MCF 10A (cell line): Measurements from ENCODE around the gene RCC2. TPM values are rescaled to one million over a fixed set of nuclear protein-coding genes. Genes with fewer than 3 reads are reported as not detected.
"Not testable (repeated sequence)": the region's sequence is repeated elsewhere in the genome, so short reads cannot be mapped to it uniquely, and the experiment has no call there.

Experiments
- BruUV-seq: library from RNA; stranded (reverse); fragments of 400-500 nt; replicated peaks from 2 replicates; lab custom pipeline; 2021; lab: Mats Ljungman, UMichigan
- CTCF ChIA-PET: fragments of 300-600 bp; sonication (Branson Sonifier 250); formaldehyde crosslinking; extraction: SDS; loops from one replicate; lab custom pipeline; 2021; ENCODE audit warnings: antibody characterized with exemption, inconsistent platforms; lab: Yijun Ruan, JAX
- POLR2A ChIA-PET: fragments of 300-600, 350-650 bp; sonication (Branson Sonifier 250); formaldehyde crosslinking; extraction: SDS; loops from one replicate; lab custom pipeline; 2020; ENCODE audit warnings: antibody characterized with exemption, inconsistent platforms; lab: Yijun Ruan, JAX
- DNase-seq: peaks from one replicate; pipeline ENCODE4 v3.0.0-alpha.2; 2018; ENCODE audit not compliant: unreplicated experiment
- H3K27ac Mint-ChIP-seq: one replicate; pipeline ENCODE4 v1.8.0; 2022; ENCODE audit warnings: mild to moderate bottlenecking, low read depth, mixed read lengths; ENCODE audit not compliant: unreplicated experiment
- H3K27me3 Mint-ChIP-seq: one replicate; pipeline ENCODE4 v1.8.0; 2022; ENCODE audit warnings: mixed read lengths; ENCODE audit not compliant: insufficient read depth, unreplicated experiment
- H3K36me3 Mint-ChIP-seq: one replicate; pipeline ENCODE4 v1.8.0; 2022; ENCODE audit warnings: mild to moderate bottlenecking, moderate library complexity, mixed read lengths; ENCODE audit not compliant: insufficient read depth, unreplicated experiment
- H3K4me1 Mint-ChIP-seq: one replicate; pipeline ENCODE4 v1.8.0; 2022; ENCODE audit warnings: mixed read lengths; ENCODE audit not compliant: insufficient read depth, unreplicated experiment
- H3K4me3 Mint-ChIP-seq: one replicate; pipeline ENCODE4 v1.8.0; 2022; ENCODE audit warnings: mild to moderate bottlenecking, moderate library complexity, mixed read lengths; ENCODE audit not compliant: unreplicated experiment
- H3K9me3 Mint-ChIP-seq: one replicate; pipeline ENCODE4 v1.8.0; 2022; ENCODE audit warnings: mixed read lengths; ENCODE audit not compliant: unreplicated experiment
- CTCF ChIP-seq: fragments of 200-600 bp; IDR thresholded peaks from one replicate; pipeline ENCODE4 v1.8.0; 2022; ENCODE audit warnings: antibody characterized with exemption, mild to moderate bottlenecking; ENCODE audit not compliant: unreplicated experiment
- intact Hi-C: fragments of 100-400 bp; cut with micrococcal nuclease; formaldehyde crosslinking; loops from 2 replicates; pipeline ENCODE4 v1.14.1; 2022
- total RNA-seq: library from RNA; stranded (reverse); gene quantifications from 2 replicates; pipeline ENCODE4 v1.2.3, GENCODE V29; 2022

RCC2 gene
- total RNA-seq, 1 experiment from 2014 or later: 107 TPM

- CTCF ChIA-PET: interaction anchor here (0.7 kb wide), 1 partner anchor 1855 kb away, joined by 5 read pairs; no protein-coding TSS in a partner anchor
- H3K27ac Mint-ChIP-seq: no peak overlapping the region
- no peak for DNase-seq
Observed at GRCh38 chr1:17414022-17414421, 25.5 kb downstream of the RCC2 start.

GRCh38 chr1:17412093-17412870 lies 27.2 kb downstream of the RCC2 start:
- Mint-ChIP-seq H3K27me3 (no peaks in the 10 kb centered on the region), H3K4me3 (no peak overlapping the region), H3K4me1 (no peaks in the 10 kb centered on the region), H3K27ac (peak overlapping the region; percentile 23), H3K36me3 (peaks cover 99% of the 10 kb centered on the region), H3K9me3 (no peaks in the 10 kb centered on the region)
- no peak for DNase-seq
- no peak for TF ChIP-seq CTCF
- POLR2A ChIA-PET: no interaction called here
- CTCF ChIA-PET: interaction anchor here (0.7 to 2.0 kb wide), 2 partner anchors 77 to 195 kb away, joined by 3 to 4 read pairs; no protein-coding TSS in a partner anchor
- intact Hi-C loops: no loop called here
- BruUV-seq: no TSS peak

More at GRCh38 chr1:17414022-17414421, 25.5 kb downstream of the RCC2 start:
- TF ChIP-seq CTCF: no peak
- Mint-ChIP-seq H3K27me3 (no peaks in the 10 kb centered on the region), H3K36me3 (peaks cover 99% of the 10 kb centered on the region), H3K4me1 (no peaks in the 10 kb centered on the region), H3K9me3 (no peaks in the 10 kb centered on the region), H3K4me3 (no peak overlapping the region)
- POLR2A ChIA-PET: no interaction called here
- intact Hi-C loops: no loop called here
- BruUV-seq: no TSS peak

GRCh38 chr1:17409391-17409811 lies 30.1 kb downstream of the RCC2 start:
- Mint-ChIP-seq H3K4me3 (no peak overlapping the region), H3K9me3 (no peaks in the 10 kb centered on the region), H3K4me1 (no peaks in the 10 kb centered on the region), H3K27me3 (no peaks in the 10 kb centered on the region), H3K27ac (no peak overlapping the region), H3K36me3 (peaks cover 82% of the 10 kb centered on the region)
- POLR2A ChIA-PET: no interaction called here
- TF ChIP-seq CTCF: no peak
- no peak for DNase-seq
- CTCF ChIA-PET: interaction anchor here (1.1 to 1.3 kb wide), 2 partner anchors 10 to 284 kb away, joined by 3 to 5 read pairs; no protein-coding TSS in a partner anchor
- intact Hi-C loops: loop anchor here (10.0 kb wide), 1 partner anchor 135 kb away; no protein-coding TSS in a partner anchor
- BruUV-seq: no TSS peak

- TSS peak; percentile 26 for BruUV-seq
- H3K27me3 Mint-ChIP-seq, H3K4me1 Mint-ChIP-seq, H3K9me3 Mint-ChIP-seq, H3K27ac Mint-ChIP-seq, POLR2A ChIA-PET, DNase-seq, H3K4me3 Mint-ChIP-seq: not testable (repeated sequence)
- peaks cover 69% of the 10 kb centered on the region for H3K36me3 Mint-ChIP-seq
- CTCF ChIA-PET: interaction anchor here (0.6 to 0.7 kb wide), 2 partner anchors 280 to 281 kb away, joined by 4 read pairs; no protein-coding TSS in a partner anchor
- intact Hi-C loops: loop anchor here (2.0 to 10.0 kb wide), 2 partner anchors 71 to 133 kb away; no protein-coding TSS in a partner anchor
Observed at GRCh38 chr1:17407786-17408514, 31.5 kb downstream of the RCC2 start.

GRCh38 chr1:17406760-17407475 lies 32.6 kb downstream of the RCC2 start:
- not testable (repeated sequence) for H3K4me3 Mint-ChIP-seq, DNase-seq, H3K27me3 Mint-ChIP-seq, BruUV-seq, H3K9me3 Mint-ChIP-seq
- POLR2A ChIA-PET: interaction anchor here (1.6 kb wide), 1 partner anchor 281 kb away, joined by 5 read pairs; no protein-coding TSS in a partner anchor
- Mint-ChIP-seq H3K4me1 (peaks cover 10% of the 10 kb centered on the region), H3K36me3 (peaks cover 58% of the 10 kb centered on the region), H3K27ac (peak overlapping the region; percentile 1)
- CTCF ChIA-PET: interaction anchor here (0.6 to 3.4 kb wide), 16 partner anchors 10 to 346 kb away, joined by 3 to 31 read pairs (median 5); no protein-coding TSS in a partner anchor
- intact Hi-C loops: loop anchor here (1.0 to 10.0 kb wide), 4 partner anchors 70 to 348 kb away; no protein-coding TSS in a partner anchor
